ENCODE results near the gene PSEN2. TPM values are rescaled to one million over a fixed set of nuclear protein-coding genes. Genes with fewer than 3 reads are reported as not detected.

The PSEN2 gene
- total RNA-seq, 2 donors from 2014 or later: 45.3 to 78.3 TPM

DNA sequence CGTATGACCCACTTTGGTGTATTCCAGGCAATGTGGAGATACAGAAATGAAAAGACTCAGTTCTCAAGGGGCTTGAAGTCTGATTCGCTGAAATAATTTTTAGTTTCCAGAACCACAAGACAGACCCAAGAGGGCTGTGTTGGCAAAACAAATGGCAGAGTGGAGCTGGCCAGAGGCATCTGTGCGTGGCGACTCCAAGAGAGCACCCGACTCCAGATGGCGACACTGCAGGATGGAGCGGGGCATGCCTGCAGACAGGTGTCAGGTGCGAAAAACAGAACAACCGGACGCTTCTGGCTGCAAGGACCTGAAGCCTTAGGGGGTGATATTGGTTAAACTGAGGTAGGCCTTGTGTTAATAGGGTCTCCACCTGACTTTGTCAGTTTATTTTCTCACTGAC lies 38.0 kb downstream of the PSEN2 start:
- Histone ChIP-seq H3K36me3 (no peaks in the 10 kb centered on the region), H3K27ac (no peak overlapping the region), H3K27me3 (replicated peaks; ENCODE audit: insufficient read depth) (no peaks in the 10 kb centered on the region), H3K4me3 (no peak overlapping the region), H3K9me3 (no peaks in the 10 kb centered on the region), H3K4me1 (replicated peaks) (no peaks in the 10 kb centered on the region)
- intact Hi-C loops (cut with DNase I): no loop called here
- 95% methylated on average over 10 of the region's 10 CpGs for WGBS
- TF ChIP-seq CTCF (IDR thresholded peaks at IDR 0.05) (no peak), POLR2AphosphoS5 (IDR thresholded peaks at IDR 0.05) (no peak), POLR2A (IDR thresholded peaks at IDR 0.05) (no peak)
- DNase-seq (ENCODE audit: low spot score): no peak

GRCh38 chr1:226908913-226909312 lies 38.5 kb downstream of the PSEN2 start:
- Histone ChIP-seq H3K9me3 (no peaks in the 10 kb centered on the region), H3K27ac (no peak overlapping the region), H3K36me3 (no peaks in the 10 kb centered on the region), H3K4me3 (no peak overlapping the region), H3K27me3 (replicated peaks; ENCODE audit: insufficient read depth) (no peaks in the 10 kb centered on the region), H3K4me1 (replicated peaks) (no peaks in the 10 kb centered on the region)
- intact Hi-C loops (cut with DNase I): no loop called here
- no peak for DNase-seq (ENCODE audit: low spot score)
- 96% methylated on average over 1 of the region's 1 CpG for WGBS
- no peak for TF ChIP-seq CTCF (IDR thresholded peaks at IDR 0.05)
- no peak for TF ChIP-seq POLR2AphosphoS5 (IDR thresholded peaks at IDR 0.05)
- no peak for TF ChIP-seq POLR2A (IDR thresholded peaks at IDR 0.05)

GRCh38 chr1:226912587-226913176 lies 42.3 kb downstream of the PSEN2 start:
- Histone ChIP-seq H3K27ac (no peak overlapping the region), H3K9me3 (no peaks in the 10 kb centered on the region), H3K4me3 (no peak overlapping the region), H3K36me3 (no peaks in the 10 kb centered on the region), H3K27me3 (replicated peaks; ENCODE audit: insufficient read depth) (no peaks in the 10 kb centered on the region), H3K4me1 (replicated peaks) (no peaks in the 10 kb centered on the region)
- intact Hi-C loops (cut with DNase I): loop anchor here (10.0 kb wide), 1 partner anchor 402 kb away; the partner anchor contains the start of gene CDC42BPA
- DNase-seq (ENCODE audit: low spot score): peak; percentile 49
- WGBS: 37% methylated on average over 13 of the region's 13 CpGs
- TF ChIP-seq POLR2AphosphoS5 (IDR thresholded peaks at IDR 0.05) (peak; percentile 11), POLR2A (IDR thresholded peaks at IDR 0.05) (no peak), CTCF (IDR thresholded peaks at IDR 0.05) (peak; percentile 11 to 69 (median 63))

- DNase-seq (ENCODE audit: low spot score): no peak
- no peak overlapping the region for H3K27ac ChIP-seq
- no peak for TF ChIP-seq CTCF (IDR thresholded peaks at IDR 0.05)
- no peak for TF ChIP-seq POLR2AphosphoS5 (IDR thresholded peaks at IDR 0.05)
- no peak for TF ChIP-seq POLR2A (IDR thresholded peaks at IDR 0.05)
- WGBS: 85% methylated on average over 3 of the region's 3 CpGs
- no peaks in the 10 kb centered on the region for H3K36me3 ChIP-seq
- intact Hi-C loops (cut with DNase I): loop anchor here (5.0 to 10.0 kb wide), 2 partner anchors 399 to 522 kb away; partner anchors contain the start of gene CDC42BPA
- no peak overlapping the region for H3K4me3 ChIP-seq
- no peaks in the 10 kb centered on the region for H3K9me3 ChIP-seq
- H3K27me3 ChIP-seq (replicated peaks; ENCODE audit: insufficient read depth): no peaks in the 10 kb centered on the region
- H3K4me1 ChIP-seq (replicated peaks): no peaks in the 10 kb centered on the region
Measured at GRCh38 chr1:226915672-226915995, 45.2 kb downstream of the PSEN2 start.

- TF ChIP-seq CTCF (IDR thresholded peaks at IDR 0.05) (no peak), POLR2A (IDR thresholded peaks at IDR 0.05) (no peak), POLR2AphosphoS5 (IDR thresholded peaks at IDR 0.05) (no peak)
- Histone ChIP-seq H3K27ac (no peak overlapping the region), H3K4me3 (no peak overlapping the region), H3K9me3 (no peaks in the 10 kb centered on the region), H3K36me3 (no peaks in the 10 kb centered on the region), H3K4me1 (replicated peaks) (no peaks in the 10 kb centered on the region), H3K27me3 (replicated peaks; ENCODE audit: insufficient read depth) (no peaks in the 10 kb centered on the region)
- WGBS: over 99% methylated on average over 2 of the region's 2 CpGs
- DNase-seq (ENCODE audit: low spot score): no peak
- intact Hi-C loops (cut with DNase I): loop anchor here (5.0 to 10.0 kb wide), 2 partner anchors 398 to 521 kb away; partner anchors contain the start of gene CDC42BPA
Measured at GRCh38 chr1:226916497-226916896, 46.1 kb downstream of the PSEN2 start.

All from prostate gland (tissue), 2 donors.